OCI-LY3 (cell line): ENCODE measurements around the gene RRAS2.

ENCODE experiments used
- H2AFZ ChIP-seq: fragments of 200-600, 300-600 bp; shearing (Covaris generic); 2 replicates; pipeline ENCODE4 v1.6.0; 2014; ENCODE audit warnings: antibody characterized with exemption, low read depth, low read length
- H3K27ac ChIP-seq: fragments of 200-600, 300-600 bp; sonication (generic); 2 replicates; pipeline ENCODE4 v1.5.1; 2014; ENCODE audit warnings: mild to moderate bottlenecking, low read length, moderate library complexity, mixed read lengths
- H3K27me3 ChIP-seq: fragments of 200-600, 300-600 bp; sonication (generic); 2 replicates; pipeline ENCODE4 v1.6.1; 2014; ENCODE audit warnings: low read depth, low read length, mixed read lengths
- H3K36me3 ChIP-seq: fragments of 200-600, 300-600 bp; sonication (generic); replicated peaks from 2 replicates; pipeline ENCODE3; 2014; ENCODE audit warnings: low read depth, low read length, mixed read lengths
- H3K4me1 ChIP-seq: fragments of 300-600, 200-600 bp; sonication (generic); 2 replicates; pipeline ENCODE4 v1.6.1; 2014; ENCODE audit warnings: low read length, mixed read lengths
- H3K4me2 ChIP-seq: fragments of 200-600, 300-600 bp; sonication (generic); 2 replicates; pipeline ENCODE4 v1.6.1; 2014; ENCODE audit warnings: low read length, mixed read lengths
- H3K4me3 ChIP-seq: fragments of 300-600, 200-600 bp; sonication (generic); 2 replicates; pipeline ENCODE4 v1.5.1; 2014; ENCODE audit warnings: antibody characterized with exemption, mild to moderate bottlenecking, low read length, moderate library complexity
- H3K79me2 ChIP-seq: fragments of 300-600, 200-600 bp; shearing (Covaris generic); 2 replicates; pipeline ENCODE4 v1.6.1; 2014; ENCODE audit warnings: mild to moderate bottlenecking, low read length, mixed read lengths
- H3K9ac ChIP-seq: fragments of 300-600, 200-600 bp; shearing (Covaris generic); 2 replicates; pipeline ENCODE4 v1.6.0; 2014; ENCODE audit warnings: mild to moderate bottlenecking, low read length, moderate library complexity
- H3K9me3 ChIP-seq: fragments of 200-600, 300-600 bp; shearing (Covaris generic); 2 replicates; pipeline ENCODE4 v1.6.1; 2014; ENCODE audit warnings: low read length, mixed read lengths; ENCODE audit not compliant: insufficient read depth
- H4K20me1 ChIP-seq: fragments of 200-600, 300-600 bp; sonication (generic); 2 replicates; pipeline ENCODE4 v1.6.1; 2016; ENCODE audit warnings: low read length, mixed read lengths; ENCODE audit not compliant: insufficient read depth
- CTCF ChIP-seq: fragments of 200-600, 300-600 bp; sonication (generic); IDR thresholded peaks from 2 replicates; pipeline ENCODE4 v1.5.1; 2014; ENCODE audit warnings: antibody characterized with exemption, low read length, low read depth
- EZH2phosphoT487 ChIP-seq: fragments of 200-600 bp; shearing (Covaris generic); IDR thresholded peaks from 2 replicates; pipeline ENCODE4 v1.6.1; 2018; ENCODE audit warnings: antibody characterized with exemption, mixed run types, low read depth

Gene RRAS2

DNA sequence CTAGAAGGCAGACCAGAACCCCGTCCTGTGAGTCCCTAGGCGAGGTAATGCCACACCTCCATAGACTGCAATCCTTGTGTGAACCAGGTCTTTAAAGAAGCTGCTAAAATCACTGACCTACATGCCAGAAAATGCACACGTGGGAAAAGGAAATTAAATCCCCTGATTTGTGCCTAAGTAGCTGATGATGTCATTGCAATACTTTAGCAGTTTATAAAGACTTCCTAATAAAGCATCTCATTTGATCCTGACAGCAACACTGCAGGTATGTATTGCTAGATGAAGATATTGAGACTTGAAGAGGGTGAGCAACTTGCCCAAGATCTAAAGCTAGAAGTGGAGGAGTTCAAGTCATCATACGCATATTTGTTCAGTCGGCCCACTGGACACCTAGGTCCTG, 107.2 kb downstream of the RRAS2 start:
- Histone ChIP-seq H3K27ac (no peak overlapping the region), H3K36me3 (no peaks in the 10 kb centered on the region), H3K4me1 (peaks cover 4% of the 10 kb centered on the region), H3K79me2 (no peaks in the 10 kb centered on the region), H3K27me3 (peaks cover 24% of the 10 kb centered on the region), H3K9ac (no peak overlapping the region), H3K4me2 (no peak overlapping the region), H2AFZ (no peak overlapping the region), H3K9me3 (no peaks in the 10 kb centered on the region), H4K20me1 (no peaks in the 10 kb centered on the region), H3K4me3 (no peak overlapping the region)
- TF ChIP-seq CTCF, result no peak

- Histone ChIP-seq H3K27ac (no peak overlapping the region), H3K27me3 (peaks cover 24% of the 10 kb centered on the region), H3K4me1 (peaks cover 4% of the 10 kb centered on the region), H4K20me1 (no peaks in the 10 kb centered on the region), H3K4me3 (peak overlapping the region; percentile 39), H3K36me3 (no peaks in the 10 kb centered on the region), H2AFZ (peak overlapping the region; percentile 69; the same call in 1 of the 2 replicates), H3K9ac (no peak overlapping the region), H3K9me3 (no peaks in the 10 kb centered on the region), H3K4me2 (peak overlapping the region; percentile 50), H3K79me2 (no peaks in the 10 kb centered on the region)
- TF ChIP-seq CTCF, result peak; percentile 96
- no peak for TF ChIP-seq EZH2phosphoT487
Observed at GRCh38 chr11:14249121-14249963, 109.6 kb downstream of the RRAS2 start.

- peaks cover 24% of the 10 kb centered on the region for H3K27me3 ChIP-seq
- H3K9me3 ChIP-seq, result no peaks in the 10 kb centered on the region
- no peak overlapping the region for H3K4me3 ChIP-seq
- H4K20me1 ChIP-seq, result no peaks in the 10 kb centered on the region
- no peaks in the 10 kb centered on the region for H3K36me3 ChIP-seq
- H3K9ac ChIP-seq, result no peak overlapping the region
- no peak overlapping the region for H3K27ac ChIP-seq
- H3K4me1 ChIP-seq, result peaks cover 4% of the 10 kb centered on the region
- TF ChIP-seq CTCF, result no peak
- TF ChIP-seq EZH2phosphoT487, result no peak
- no peak overlapping the region for H2AFZ ChIP-seq
- no peaks in the 10 kb centered on the region for H3K79me2 ChIP-seq
- peak overlapping the region; percentile 1; the same call in 1 of the 2 replicates for H3K4me2 ChIP-seq
Observed at GRCh38 chr11:14248580-14248981, 110.4 kb downstream of the RRAS2 start.

DNA sequence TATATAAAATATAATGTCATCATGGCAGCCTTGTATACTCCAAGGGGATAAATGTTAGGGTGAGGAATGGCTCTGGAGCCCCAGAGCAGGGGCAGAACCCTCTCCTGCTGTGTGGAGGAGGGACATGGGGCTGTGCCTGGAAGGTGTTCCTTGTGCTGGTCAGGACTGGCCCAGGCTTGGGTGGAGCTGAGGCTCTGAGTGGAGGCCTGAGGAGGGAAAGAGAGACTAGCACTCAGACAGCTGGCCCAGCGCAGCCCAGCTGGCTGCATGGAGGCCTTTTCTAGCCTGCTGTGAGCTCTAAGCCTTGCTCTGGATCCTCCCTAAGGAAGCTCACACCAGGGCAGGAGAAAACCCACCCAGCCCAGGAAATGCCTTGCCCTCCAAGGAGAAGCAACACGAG, 113.5 kb downstream of the RRAS2 start:
- H4K20me1 ChIP-seq, result no peaks in the 10 kb centered on the region

More for the DNA sequence above, 113.5 kb downstream of the RRAS2 start:
- Histone ChIP-seq H3K79me2 (no peaks in the 10 kb centered on the region), H3K27me3 (peaks cover 16% of the 10 kb centered on the region), H3K9ac (no peak overlapping the region), H3K9me3 (no peaks in the 10 kb centered on the region), H2AFZ (no peak overlapping the region), H3K4me1 (peaks cover 4% of the 10 kb centered on the region), H3K4me3 (no peak overlapping the region), H3K4me2 (no peak overlapping the region), H3K36me3 (no peaks in the 10 kb centered on the region), H3K27ac (no peak overlapping the region)
- no peak for TF ChIP-seq EZH2phosphoT487
- TF ChIP-seq CTCF, result no peak
